ENCODE measurements around the gene AUTS2. TPM values are rescaled to one million over a fixed set of nuclear protein-coding genes. Genes with fewer than 3 reads are reported as not detected.
"Not testable (repeated sequence)": the region's sequence is repeated elsewhere in the genome, so short reads cannot be mapped to it uniquely, and the experiment has no call there.

AUTS2 gene
- total RNA-seq, 1 donor from 2014 or later: 2.1 TPM

DNA sequence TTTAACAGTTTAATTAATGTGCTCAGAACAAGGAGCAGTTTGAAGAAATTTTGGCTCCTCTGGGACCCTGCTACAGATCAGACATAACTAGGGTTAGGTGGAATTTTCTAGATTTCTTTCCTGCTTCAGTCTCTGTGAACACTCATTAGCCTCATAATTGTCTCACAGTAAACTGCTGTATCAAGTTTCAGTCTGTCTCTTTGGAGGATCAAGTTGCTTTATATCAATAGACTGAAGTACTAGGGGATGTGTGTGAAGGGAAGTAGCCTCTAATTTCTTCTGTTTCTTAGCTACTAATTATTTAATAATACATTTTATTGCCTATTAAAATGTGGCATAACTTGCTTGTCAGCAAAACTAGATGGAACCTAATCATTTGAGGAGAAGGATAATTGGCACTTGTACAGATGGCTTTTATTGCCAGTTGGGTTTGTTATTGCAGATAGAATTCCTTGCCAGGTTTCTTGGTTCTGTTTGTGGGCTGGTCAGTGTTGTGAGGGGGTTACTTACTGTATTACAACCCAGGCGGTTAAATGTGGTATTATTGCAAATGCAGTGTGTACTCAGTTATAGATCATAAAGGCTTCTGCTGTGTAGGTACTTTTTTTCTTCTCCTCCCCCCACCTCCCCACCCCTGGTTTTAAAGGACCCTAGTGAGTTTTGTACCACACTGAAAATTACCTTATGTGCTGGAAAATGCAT is 758.0 kb downstream of the AUTS2 start:
- Mint-ChIP-seq H3K36me3 (ENCODE audit: low read depth) (no peaks in the 10 kb centered on the region), H3K4me3 (no peak overlapping the region), H3K9me3 (no peaks in the 10 kb centered on the region), H3K4me1 (peaks cover 3% of the 10 kb centered on the region), H3K27ac (no peak overlapping the region), H3K27me3 (no peaks in the 10 kb centered on the region)
- intact Hi-C loops (cut with micrococcal nuclease): no loop called here
- no peak for DNase-seq

DNA sequence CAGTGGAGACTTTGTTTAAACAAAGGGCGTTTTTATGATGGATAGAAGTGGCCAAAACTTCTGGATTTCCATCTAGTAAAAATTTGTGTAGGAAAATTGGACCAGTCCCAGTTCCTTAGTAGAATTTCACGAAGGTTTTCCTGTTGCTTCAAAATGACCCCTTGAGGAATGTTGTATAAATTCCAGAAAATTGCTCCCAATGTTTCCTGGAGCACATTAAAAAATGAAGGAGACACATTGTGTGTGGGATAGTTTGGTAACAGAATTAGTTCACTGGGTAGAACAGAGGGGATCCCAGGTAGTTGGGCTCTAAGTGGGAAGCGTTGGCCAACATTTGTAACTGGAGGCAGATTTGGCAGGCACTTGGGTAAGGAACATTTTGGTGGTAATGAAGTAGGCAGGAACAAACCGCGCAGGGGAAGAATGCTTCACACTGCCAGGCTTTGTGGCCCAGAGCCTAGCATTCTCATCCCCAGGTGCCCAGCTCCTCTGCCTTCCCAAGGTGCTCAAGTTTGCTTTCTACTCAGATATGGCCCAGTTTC is 758.6 kb downstream of the AUTS2 start:
- Mint-ChIP-seq H3K27ac (no peak overlapping the region), H3K27me3 (no peaks in the 10 kb centered on the region)
- intact Hi-C loops (cut with micrococcal nuclease): no loop called here

DNA sequence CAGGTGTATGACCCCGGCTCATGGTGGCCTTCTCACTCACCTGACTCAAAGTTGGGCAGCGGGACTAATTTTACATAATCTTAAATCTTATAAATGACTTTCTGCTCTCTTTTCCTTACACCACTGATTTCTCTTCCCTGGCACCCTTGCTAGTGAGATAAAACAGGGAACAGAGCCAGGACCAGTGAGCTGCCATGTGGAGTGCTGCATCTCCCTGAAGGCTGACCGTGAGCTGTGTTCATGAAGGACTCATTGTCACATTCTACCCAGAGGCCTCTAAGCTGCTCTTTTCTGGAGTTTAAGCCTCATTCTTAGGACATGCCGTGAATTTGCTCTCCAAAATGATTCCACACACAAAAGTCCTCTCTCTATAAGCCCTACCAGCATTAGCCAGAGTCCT is 762.3 kb downstream of the AUTS2 start:
- Mint-ChIP-seq H3K36me3 (ENCODE audit: low read depth) (no peaks in the 10 kb centered on the region), H3K4me3 (no peak overlapping the region), H3K27ac (no peak overlapping the region), H3K9me3 (no peaks in the 10 kb centered on the region), H3K27me3 (no peaks in the 10 kb centered on the region), H3K4me1 (peaks cover 8% of the 10 kb centered on the region)
- intact Hi-C loops (cut with micrococcal nuclease): no loop called here
- no peak for DNase-seq

More for the DNA sequence above, 758.6 kb downstream of the AUTS2 start:
- Mint-ChIP-seq H3K9me3 (no peaks in the 10 kb centered on the region), H3K36me3 (ENCODE audit: low read depth) (no peaks in the 10 kb centered on the region), H3K4me3 (no peak overlapping the region), H3K4me1 (peaks cover 6% of the 10 kb centered on the region)
- no peak for DNase-seq

DNA sequence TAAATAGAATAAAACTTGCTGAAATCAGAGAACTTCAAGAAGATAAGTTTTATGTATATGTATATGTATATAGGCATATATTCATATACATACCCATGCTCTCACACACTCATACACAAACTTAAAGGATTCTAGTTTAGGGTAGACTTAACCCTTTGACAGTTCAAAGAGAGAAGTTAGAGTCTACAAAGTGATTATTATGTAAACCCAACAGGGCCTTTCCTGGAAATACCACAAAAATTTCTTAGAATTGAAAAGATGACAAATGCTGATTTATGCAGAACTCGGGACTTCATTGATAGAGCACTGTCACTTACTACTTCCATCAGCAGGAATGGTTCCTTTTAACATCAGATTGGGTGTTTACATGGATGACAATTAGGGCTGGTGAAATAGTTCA is 763.5 kb downstream of the AUTS2 start:
- no peak overlapping the region for H3K27ac Mint-ChIP-seq
- H3K36me3 Mint-ChIP-seq (ENCODE audit: low read depth): no peaks in the 10 kb centered on the region
- no peaks in the 10 kb centered on the region for H3K27me3 Mint-ChIP-seq
- intact Hi-C loops (cut with micrococcal nuclease): no loop called here
- no peak overlapping the region for H3K4me3 Mint-ChIP-seq
- peaks cover 4% of the 10 kb centered on the region for H3K9me3 Mint-ChIP-seq
- no peak for DNase-seq
- H3K4me1 Mint-ChIP-seq: peaks cover 8% of the 10 kb centered on the region

DNA sequence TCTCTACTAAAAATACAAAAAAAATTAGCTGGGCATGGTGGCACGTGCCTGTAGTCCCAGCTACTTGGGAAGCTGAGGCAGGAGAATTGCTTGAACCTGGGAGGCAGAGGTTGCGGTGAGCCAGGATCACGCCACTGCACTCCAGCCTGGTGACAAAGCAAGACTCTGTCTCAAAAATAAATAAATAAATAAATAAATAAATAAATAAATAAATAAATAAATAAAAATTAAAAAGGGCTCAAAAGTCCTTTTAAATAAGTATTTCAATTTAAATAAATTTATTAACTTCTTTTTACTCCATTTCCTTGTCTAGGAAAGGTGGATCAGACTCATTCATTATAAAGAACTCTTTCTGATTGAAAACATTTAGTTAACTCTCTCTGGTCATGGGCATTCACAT is 766.1 kb downstream of the AUTS2 start:
- H3K27me3 Mint-ChIP-seq; H3K27ac Mint-ChIP-seq; H3K36me3 Mint-ChIP-seq (ENCODE audit: low read depth); H3K4me1 Mint-ChIP-seq; intact Hi-C loops (cut with micrococcal nuclease); H3K9me3 Mint-ChIP-seq; DNase-seq; H3K4me3 Mint-ChIP-seq: not testable (repeated sequence)

DNA sequence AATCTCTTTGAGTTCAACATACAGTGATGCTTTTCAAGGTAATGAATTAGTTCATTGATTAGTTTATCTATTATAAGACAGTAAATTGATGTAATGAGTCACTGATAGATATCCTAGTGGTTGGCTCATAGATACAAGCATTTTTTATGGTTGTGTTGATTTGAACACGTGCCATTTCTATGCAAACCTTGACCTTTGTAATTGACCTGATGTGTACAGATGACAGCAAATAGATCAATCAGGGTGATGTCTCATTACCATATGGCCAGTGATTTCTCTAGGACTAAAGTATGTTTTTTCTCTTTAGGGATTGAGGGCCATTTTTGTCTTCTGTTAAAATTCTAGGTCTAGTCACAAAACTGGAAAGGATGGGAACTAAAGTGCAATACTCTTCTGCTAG is 773.4 kb downstream of the AUTS2 start:
- H3K36me3 Mint-ChIP-seq (ENCODE audit: low read depth): no peaks in the 10 kb centered on the region
- no peak for DNase-seq
- H3K27me3 Mint-ChIP-seq: no peaks in the 10 kb centered on the region
- H3K4me1 Mint-ChIP-seq: no peaks in the 10 kb centered on the region
- no peak overlapping the region for H3K27ac Mint-ChIP-seq
- H3K9me3 Mint-ChIP-seq: no peaks in the 10 kb centered on the region
- no peak overlapping the region for H3K4me3 Mint-ChIP-seq
- intact Hi-C loops (cut with micrococcal nuclease): loop anchor here (2.0 kb wide), 1 partner anchor 65 kb away; no protein-coding TSS in a partner anchor

DNA sequence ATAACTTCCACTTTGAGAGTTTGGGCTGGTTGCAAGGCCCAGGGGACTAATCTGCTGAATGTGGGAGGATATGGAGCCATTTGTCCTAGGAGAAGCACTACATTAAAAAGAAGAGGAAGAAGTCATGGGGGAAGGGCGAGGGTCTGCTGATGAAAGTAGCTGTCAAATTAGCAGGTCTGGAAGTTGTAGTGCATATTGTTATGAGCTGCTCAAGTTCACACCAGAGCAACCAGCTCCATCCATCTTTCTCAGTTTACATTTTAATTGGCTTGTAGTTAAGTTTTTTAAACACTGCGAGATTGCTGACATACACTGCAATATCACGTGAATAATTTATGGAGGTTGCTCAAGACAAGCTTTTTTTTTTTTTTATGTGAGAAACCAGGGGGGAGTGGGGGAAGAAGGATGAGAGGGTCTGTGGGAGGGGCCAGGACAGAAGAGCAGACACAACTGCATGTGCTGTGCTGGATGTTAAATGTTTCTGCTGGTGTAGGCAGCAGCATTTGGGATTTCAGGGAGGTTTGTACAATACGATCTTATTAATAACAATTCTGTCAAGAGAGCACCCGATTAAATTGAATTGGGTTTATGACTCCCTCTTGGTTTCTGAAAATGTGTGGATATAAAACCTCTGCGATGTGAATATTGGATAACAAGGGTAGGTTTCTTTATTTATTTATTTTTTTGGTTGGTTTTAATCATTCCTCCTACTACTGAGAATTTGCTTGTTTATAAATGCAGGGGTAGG is 774.7 kb downstream of the AUTS2 start:
- Mint-ChIP-seq H3K4me1 (no peaks in the 10 kb centered on the region), H3K4me3 (no peak overlapping the region), H3K27ac (no peak overlapping the region), H3K27me3 (no peaks in the 10 kb centered on the region), H3K36me3 (ENCODE audit: low read depth) (no peaks in the 10 kb centered on the region), H3K9me3 (no peaks in the 10 kb centered on the region)
- intact Hi-C loops (cut with micrococcal nuclease): loop anchor here (2.0 kb wide), 1 partner anchor 64 kb away; no protein-coding TSS in a partner anchor
- no peak for DNase-seq

DNA sequence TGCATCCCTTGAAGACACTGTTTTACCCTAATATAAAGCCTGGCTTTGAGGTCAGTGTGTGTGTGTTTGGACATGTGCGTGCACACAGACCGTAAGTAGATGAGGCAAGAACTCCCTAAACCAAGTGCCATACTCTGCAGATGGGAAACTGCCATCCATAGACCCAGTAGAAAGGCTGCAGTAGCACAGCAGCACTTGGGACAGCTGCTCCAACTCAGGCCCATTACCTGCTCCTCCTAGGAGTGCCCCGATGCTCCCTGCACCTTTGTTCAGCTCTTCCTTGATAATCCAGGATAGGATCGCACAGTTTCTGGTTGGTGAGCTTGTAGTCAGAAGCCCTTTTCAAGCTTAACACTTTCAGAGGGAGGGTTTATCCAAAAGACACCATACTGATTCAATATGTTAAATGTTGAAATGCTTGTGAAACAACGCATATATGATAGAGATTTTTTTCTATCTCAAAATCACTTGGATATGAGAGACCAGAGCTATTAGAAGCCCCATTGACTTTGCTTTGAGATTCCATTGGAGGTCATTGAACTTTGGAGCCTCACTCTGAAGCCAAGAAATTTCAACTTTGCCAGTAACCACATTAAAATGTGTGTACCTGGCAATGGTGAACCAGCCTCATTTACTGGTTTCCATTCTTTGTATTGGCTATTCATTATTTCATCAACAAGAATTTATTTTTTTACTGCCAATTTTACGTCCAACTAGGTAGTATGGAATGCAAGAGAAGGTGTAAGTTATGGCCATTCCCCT is 776.7 kb downstream of the AUTS2 start:
- H3K27ac Mint-ChIP-seq: no peak overlapping the region
- no peak for DNase-seq
- H3K4me1 Mint-ChIP-seq: no peaks in the 10 kb centered on the region
- intact Hi-C loops (cut with micrococcal nuclease): no loop called here
- H3K27me3 Mint-ChIP-seq: no peaks in the 10 kb centered on the region
- H3K4me3 Mint-ChIP-seq: no peak overlapping the region
- H3K36me3 Mint-ChIP-seq (ENCODE audit: low read depth): no peaks in the 10 kb centered on the region
- H3K9me3 Mint-ChIP-seq: no peaks in the 10 kb centered on the region

DNA sequence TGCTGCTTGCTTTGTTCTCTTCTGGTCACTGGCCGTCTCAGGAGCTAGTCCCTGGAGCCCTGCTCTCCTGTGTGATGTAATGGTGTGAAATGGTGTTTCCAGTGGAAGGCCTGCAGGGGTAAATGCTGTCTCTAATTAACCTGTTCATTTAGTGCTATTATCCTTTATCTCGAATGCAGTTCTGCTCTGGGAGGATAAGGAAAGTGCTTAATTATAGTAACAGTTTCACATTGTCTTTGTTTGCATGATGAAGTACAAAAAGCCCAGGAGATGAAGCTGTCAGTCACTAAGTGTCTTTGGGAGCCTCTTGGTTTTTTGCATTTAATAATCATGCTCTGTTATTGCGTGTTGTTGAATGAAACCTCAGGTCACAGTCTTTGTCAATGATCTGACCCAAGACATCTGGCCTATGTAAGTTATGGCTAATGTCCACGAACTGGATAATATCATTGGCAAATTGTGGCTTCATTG is 778.3 kb downstream of the AUTS2 start:
- intact Hi-C loops (cut with micrococcal nuclease): no loop called here
- DNase-seq: no peak
- Mint-ChIP-seq H3K27me3 (no peaks in the 10 kb centered on the region), H3K36me3 (ENCODE audit: low read depth) (no peaks in the 10 kb centered on the region), H3K4me3 (no peak overlapping the region), H3K4me1 (no peaks in the 10 kb centered on the region), H3K9me3 (no peaks in the 10 kb centered on the region), H3K27ac (no peak overlapping the region)

DNA sequence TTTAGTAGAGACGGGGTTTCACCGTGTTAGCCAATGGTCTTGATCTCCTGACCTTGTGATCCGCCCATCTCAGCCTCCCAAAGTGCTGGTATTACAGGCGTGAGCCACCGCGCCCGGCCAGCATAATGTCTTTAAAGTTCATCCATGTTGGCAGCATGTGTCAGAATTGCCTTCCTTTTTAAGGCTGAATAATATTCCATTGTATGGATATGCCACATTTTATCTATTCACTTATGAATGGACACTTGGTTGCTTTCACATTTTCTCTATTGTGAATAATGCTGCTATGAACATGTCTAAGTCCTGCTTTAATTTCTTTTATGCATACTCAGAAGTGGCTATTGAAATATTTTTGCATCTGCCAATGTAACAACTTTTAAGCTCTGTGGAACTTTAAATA is 779.7 kb downstream of the AUTS2 start:
- Mint-ChIP-seq H3K27ac (no peak overlapping the region), H3K36me3 (ENCODE audit: low read depth) (no peaks in the 10 kb centered on the region), H3K9me3 (peaks cover 4% of the 10 kb centered on the region), H3K4me1 (no peaks in the 10 kb centered on the region), H3K4me3 (no peak overlapping the region), H3K27me3 (no peaks in the 10 kb centered on the region)
- DNase-seq: no peak
- intact Hi-C loops (cut with micrococcal nuclease): no loop called here

DNA sequence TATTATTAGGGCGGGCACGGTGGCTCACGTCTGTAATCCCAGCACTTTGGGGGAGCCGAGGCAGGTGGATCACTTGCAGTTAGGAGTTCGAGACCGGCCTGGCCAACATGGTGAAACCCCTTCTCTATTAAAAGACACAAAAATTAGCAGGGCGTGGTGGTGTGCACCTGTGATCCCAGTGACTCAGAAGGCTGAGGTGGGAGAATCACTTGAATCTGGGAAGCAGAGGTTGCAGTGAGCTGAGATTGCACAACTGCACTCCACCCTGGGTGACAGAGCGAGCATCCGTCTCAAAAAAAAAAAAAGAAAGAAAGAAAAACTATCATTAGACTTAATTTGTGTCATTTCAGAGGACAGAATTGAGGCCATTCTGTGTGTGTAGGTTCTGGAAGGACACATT is 780.9 kb downstream of the AUTS2 start:
- intact Hi-C loops (cut with micrococcal nuclease): no loop called here
- H3K4me1 Mint-ChIP-seq: no peaks in the 10 kb centered on the region
- no peaks in the 10 kb centered on the region for H3K36me3 Mint-ChIP-seq (ENCODE audit: low read depth)
- no peak overlapping the region for H3K27ac Mint-ChIP-seq
- H3K27me3 Mint-ChIP-seq: no peaks in the 10 kb centered on the region
- H3K9me3 Mint-ChIP-seq: peaks cover 4% of the 10 kb centered on the region
- no peak for DNase-seq
- H3K4me3 Mint-ChIP-seq: no peak overlapping the region

DNA sequence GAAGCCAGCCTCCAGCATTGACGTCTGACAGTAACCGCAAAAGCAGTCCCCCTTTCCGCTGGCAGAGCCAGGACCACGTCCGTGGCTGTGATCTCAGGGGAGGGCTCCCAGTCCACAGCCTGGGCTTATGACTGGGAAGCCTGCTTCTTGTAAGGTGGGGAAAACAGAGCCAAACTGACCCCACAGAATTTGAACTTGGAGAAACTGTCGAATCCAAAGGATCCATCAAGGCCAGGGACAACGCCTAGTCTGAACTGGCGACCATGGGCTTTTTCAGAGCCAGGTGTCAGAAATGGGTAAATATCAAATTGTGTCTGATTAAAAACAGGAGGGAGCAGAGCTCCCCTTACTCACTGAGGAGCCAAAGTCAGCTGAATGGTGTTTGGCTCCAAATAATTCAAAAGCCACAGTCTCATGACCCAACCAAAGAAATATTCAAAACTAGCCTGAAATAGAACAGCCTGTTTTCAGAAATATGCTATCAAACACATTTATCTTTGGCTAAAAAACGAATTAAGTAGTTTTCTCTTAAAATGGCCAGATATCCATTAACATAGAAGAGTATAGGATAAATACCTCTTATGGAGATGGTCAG is 782.2 kb downstream of the AUTS2 start:
- Mint-ChIP-seq H3K27me3 (no peaks in the 10 kb centered on the region), H3K36me3 (ENCODE audit: low read depth) (no peaks in the 10 kb centered on the region), H3K4me3 (no peak overlapping the region), H3K9me3 (peaks cover 4% of the 10 kb centered on the region), H3K4me1 (no peaks in the 10 kb centered on the region), H3K27ac (no peak overlapping the region)
- no peak for DNase-seq
- intact Hi-C loops (cut with micrococcal nuclease): no loop called here

DNA sequence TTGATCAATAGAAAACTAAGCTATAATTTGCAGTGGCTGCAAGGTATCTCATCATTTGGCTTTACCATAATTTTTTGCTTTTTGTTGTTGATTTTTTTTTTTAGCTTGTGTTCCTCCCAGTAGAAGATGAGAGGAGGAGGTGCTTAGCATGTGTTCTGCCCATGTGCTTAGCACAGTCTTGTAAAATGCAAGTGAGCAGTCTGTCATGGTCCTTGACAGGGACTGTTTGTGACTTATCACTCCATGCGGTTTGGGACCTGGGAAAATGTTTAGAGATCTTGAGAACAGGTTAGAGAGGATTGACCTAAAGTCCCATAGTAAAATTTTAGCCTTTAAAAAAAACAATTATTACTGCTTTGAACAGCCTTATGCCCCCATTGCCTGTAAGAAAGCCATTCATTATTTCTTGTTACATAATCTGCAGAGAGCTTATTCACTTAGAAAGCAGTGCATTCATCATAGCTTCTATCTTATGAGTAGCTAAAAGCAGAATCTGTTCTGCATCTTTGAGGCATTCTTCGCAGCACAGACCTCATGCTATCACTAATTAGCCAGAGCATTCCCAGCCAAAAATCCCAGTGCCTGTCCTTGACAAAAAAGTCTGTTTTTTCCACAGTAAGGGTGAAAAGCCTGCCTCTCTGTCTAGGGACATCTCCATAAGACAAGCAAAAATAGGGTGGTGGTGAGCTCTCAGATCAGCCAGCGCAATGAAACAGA is 784.9 kb downstream of the AUTS2 start:
- Mint-ChIP-seq H3K9me3 (peaks cover 4% of the 10 kb centered on the region), H3K27me3 (no peaks in the 10 kb centered on the region), H3K4me1 (no peaks in the 10 kb centered on the region), H3K36me3 (ENCODE audit: low read depth) (no peaks in the 10 kb centered on the region), H3K27ac (no peak overlapping the region), H3K4me3 (no peak overlapping the region)
- intact Hi-C loops (cut with micrococcal nuclease): no loop called here
- no peak for DNase-seq

Data from activated CD4-positive, alpha-beta T cell treated with anti-CD3 and anti-CD28 coated beads, Interleukin-2, amount 10 ng/mL, durations not matched to agents 24 days and 14 days (primary cell).